Neural progenitor cell (in vitro differentiated cells): ENCODE data around the gene SERPINA12.

Experiments used
- CTCF ChIP-seq: fragments of 200-600 bp; sonication (generic); IDR thresholded peaks from 2 replicates; pipeline ENCODE4 v1.5.1; 2017; ENCODE audit warnings: antibody characterized with exemption, mild to moderate bottlenecking
- EZH2 ChIP-seq: fragments of 200-600 bp; sonication (generic); IDR thresholded peaks from 2 replicates; pipeline ENCODE4 v1.6.1; 2017; ENCODE audit warnings: antibody characterized with exemption, mild to moderate bottlenecking, moderate library complexity
- EZH2phosphoT487 ChIP-seq: fragments of 200-600 bp; sonication (generic); IDR thresholded peaks from 2 replicates; pipeline ENCODE4 v1.6.1; 2017; ENCODE audit warnings: antibody characterized with exemption

- TF ChIP-seq CTCF (no peak), EZH2 (no peak), EZH2phosphoT487 (no peak)
Observed at GRCh38 chr14:94460631-94461416, 48.4 kb downstream of the SERPINA12 start.
